ENCODE data around the gene WDR27.
"Not testable (repeated sequence)": the region's sequence is repeated elsewhere in the genome, so short reads cannot be mapped to it uniquely, and the experiment has no call there.

The WDR27 gene

GRCh38 chr6:169707772-169708171 is 5.9 kb upstream of the WDR27 start:
- no peak for DNase-seq

DNA sequence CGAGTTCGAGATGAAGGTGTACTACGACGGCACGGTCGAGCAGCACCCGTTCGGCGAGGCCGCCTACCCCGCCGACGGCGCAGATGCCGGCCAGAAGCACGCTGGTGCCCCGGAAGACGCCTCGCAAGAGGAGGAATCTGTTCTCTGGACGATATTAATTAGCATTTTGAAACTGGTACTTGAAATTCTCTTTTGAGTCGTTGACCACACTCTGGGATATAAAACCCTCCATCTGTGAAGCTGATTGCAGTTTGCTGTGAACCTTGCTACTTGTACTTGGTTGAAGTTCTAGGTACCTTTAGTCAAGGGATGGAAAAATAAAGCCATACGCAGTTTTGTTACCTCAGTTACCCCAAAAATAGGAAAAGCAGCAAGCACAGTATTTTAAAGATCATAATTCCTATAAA is 1.0 kb upstream of the WDR27 start:
- no peak for DNase-seq

- no peak for DNase-seq
Measured at GRCh38 chr6:169701311-169701953, 397 bp downstream of the WDR27 start.

DNA sequence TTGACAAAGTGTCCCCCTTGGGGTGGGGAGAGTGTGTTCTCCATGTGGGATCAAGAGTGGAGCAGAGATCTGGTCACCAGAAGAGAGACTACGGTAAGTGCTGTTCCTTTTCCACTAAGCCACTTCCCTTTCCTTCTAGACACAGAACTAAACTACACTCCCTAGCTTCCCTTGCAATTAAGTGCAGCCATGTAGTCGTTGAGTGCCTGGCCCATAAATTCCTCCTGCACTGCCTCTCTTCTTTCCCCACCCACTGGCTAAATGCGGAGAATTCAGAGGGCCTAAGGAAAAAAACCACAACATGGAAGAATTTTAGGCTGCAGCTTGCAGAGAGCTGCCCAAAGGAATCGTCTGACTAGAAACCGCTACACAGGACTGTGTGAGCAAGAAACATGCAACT is 1.5 kb downstream of the WDR27 start:
- DNase-seq, result no peak

GRCh38 chr6:169697115-169697514 is 4.7 kb downstream of the WDR27 start:
- not testable (repeated sequence) for DNase-seq

DNA sequence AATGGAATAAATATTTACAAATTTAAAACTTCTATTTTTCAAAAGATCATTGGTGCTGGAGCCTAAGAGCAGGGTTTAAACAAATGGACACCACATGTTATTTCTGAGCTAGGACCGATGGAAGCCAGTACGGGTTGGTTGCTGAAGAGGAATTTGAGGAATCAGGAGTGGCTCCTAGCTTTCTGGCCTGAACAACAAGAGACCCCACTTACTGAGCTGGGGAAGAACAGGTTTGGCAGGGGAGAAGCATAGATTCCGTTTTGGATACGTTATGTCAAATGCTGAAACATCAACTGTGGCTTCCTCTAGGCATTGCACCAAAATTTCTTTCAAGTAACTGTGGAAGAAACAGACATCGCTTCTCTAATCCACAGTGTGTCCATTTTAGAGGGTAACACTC is 6.7 kb downstream of the WDR27 start:
- no peak for DNase-seq

- no peak for DNase-seq
Measured at GRCh38 chr6:169692516-169692915, 9.3 kb downstream of the WDR27 start.

DNA sequence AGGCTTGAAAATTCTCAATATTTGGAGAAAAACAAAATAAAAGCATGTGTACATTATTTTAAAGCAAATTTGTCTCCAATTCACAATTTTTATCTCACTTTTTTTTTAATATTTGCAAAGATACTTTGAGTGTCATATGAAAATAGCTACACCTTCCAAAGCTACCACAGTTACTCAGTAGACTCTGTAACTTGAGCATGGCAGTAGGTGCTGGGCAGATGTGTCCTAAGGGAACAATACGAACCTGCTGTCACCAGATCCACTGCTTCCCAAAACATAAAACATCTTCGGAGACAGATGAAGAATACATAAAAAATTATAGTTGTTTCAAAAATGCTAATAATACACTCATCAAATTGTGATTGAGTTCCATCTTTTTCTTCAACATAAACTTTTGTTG is 10.6 kb downstream of the WDR27 start:
- DNase-seq, result no peak

DNA sequence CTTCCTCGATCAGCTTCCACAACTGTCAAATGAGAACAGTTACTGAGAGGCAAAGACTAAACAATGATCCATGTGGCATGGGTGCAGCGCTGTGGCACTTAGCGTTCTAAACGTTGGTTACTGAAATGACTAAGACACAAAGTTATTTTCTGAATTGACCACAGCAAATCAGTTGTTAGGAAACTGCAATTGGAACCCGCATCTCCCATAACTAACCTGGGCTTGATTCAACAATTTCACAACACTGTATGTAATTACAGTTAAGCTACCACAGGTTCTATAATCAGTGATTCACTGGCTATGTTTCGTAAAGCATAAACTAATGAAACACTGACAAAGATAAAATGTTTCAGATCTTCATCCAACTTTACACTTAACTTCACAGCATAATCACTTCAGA is 12.5 kb downstream of the WDR27 start:
- no peak for DNase-seq

DNA sequence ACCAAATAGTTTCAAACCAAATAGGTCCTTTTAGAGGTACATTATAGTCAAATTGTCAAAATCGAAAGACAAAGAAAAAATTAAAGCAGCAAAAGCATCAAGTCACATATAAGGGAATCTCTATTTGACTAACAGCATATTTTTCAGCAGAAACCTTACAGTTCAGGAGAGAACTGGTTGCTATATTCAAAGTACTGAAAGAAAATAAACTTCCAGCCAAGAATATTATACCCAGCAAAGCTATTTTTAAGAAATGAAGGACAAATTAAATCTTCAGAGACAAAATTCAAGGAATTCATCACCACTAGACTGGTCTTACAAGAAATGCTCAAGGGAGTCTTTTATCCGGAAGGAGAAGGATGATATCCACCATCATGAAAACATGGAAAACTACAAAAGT is 16.0 kb downstream of the WDR27 start:
- DNase-seq, result no peak

DNA sequence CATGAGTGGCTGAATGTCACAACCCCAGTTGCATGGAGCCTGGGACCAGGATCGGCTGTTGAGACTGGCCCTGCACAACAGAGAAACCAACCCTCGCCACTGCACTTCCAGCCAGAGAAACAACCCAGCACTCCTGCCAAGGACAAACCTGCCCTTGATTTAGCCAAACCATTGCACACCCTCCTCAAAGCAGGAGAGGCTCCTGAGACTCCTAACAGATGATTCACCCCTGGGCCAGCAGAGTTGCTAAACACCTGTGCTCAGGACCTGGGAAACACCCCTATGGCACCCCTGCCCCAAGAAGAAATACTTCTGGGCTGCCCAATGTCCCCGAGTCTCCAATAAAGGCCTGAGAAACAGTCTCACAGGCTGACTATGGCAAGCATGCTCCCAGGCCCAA is 17.8 kb downstream of the WDR27 start:
- no peak for DNase-seq

DNA sequence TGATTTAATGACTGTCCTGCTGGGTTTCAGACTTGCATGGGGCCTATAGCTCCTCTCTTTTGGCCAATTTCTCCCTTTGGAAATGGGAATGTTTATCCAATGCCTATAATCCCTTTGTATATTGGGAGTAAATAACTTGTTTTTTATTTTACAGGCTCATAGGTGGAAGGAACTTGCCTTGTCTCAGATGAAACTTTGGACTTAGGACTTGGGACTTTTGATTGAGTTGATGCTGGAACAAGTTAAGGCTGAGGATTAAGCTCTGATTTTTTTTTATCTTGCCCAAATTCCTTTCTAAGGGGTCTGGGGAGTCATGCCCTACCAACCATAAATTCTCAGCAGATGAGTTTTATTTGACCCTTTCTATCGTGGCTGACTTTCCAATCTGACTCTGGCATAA is 23.5 kb downstream of the WDR27 start:
- no peak for DNase-seq

- DNase-seq, result no peak
Measured at GRCh38 chr6:169677096-169677495, 24.7 kb downstream of the WDR27 start.

- no peak for DNase-seq
Measured at GRCh38 chr6:169675011-169675410, 26.8 kb downstream of the WDR27 start.

GRCh38 chr6:169671563-169671962 is 30.3 kb downstream of the WDR27 start:
- no peak for DNase-seq

DNA sequence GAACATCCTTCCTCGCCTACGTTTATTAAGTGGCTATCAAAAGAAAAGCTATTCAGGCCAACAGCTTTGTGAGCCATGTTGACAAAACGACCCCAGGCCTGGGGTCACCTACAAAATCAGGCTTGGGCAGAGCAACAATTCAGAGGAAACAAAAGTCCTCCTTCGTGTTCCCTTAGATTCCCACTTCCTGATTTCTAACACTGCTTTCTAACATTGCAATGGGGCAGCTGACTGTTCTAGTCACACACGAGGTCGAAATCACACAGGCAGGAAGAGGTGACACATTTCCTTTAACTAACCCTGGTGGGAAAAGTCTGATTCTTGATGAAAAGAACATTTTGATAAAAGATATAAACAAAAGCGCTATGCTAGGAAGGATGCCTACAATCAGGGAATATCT is 31.9 kb downstream of the WDR27 start:
- no peak for DNase-seq

DNA sequence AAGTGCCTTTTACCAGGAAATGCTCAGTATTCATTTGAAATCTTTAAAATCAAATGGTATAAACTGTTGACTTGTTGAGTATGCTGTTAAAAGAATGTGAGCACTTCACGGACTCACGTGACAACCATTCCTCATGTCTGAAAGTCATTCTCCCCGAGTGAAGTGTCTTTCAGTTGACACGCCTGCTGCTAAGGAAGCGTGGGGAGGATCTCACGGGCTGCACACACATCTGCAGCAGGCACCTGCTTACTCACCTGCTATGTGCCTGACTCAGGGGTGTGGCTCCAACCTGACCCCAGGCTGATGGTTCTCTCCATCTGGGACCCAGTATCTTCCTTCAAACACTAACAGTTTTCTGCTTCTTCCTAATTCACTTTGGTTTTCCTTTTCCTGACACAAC is 32.7 kb downstream of the WDR27 start:
- no peak for DNase-seq

DNA sequence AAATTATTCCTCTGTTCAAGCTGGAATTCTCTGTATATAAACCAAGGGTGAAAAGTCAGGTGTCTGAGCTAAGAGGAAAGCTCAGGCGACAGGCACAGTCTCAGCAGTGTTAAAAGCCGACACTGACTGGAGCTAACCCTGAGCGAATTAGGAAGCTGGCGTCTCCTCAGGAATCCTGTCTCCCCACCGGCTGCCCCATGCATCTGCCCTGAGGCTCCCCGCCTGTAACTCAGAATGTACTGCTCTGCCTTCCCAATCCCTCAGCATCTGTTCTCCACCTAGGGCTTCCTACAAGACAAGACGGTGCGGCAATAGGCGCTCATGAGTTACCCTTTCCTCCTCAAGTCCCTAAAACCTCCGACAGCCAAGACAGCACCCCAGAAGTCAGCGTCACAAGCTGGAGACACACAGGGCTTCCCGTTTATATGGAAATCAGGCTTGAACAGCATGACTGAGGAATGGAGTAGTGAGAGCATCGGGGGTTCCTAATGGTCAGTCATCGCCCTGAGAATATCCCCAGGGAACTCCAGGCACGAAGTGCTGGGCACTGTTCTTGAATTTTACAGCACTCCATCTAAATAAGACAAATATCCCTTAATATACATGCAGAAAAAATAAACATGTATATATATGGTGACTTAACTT is 33.5 kb downstream of the WDR27 start:
- DNase-seq, result no peak

DNA sequence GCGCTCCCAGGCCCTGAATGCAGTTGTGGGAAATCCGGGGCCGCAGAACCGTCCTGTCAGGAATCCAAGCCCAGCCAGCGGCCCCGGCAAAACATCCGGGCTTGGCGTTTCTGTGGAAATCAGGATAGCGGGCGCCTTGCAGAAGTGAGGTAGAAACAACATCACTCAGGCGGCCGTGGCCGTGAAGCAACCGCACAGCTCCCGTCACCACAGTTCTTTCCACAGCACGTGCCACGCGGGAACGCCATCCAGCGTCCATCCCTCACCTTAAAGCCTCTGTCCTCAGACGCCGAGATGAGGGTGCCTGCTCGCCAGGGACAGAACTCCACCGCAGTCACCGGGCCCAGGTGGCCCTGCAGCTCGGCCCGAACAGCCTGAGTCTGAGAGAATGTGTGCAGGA is 34.1 kb downstream of the WDR27 start:
- no peak for DNase-seq

GRCh38 chr6:169666441-169666840 is 35.4 kb downstream of the WDR27 start:
- no peak for DNase-seq

- no peak for DNase-seq
Measured at GRCh38 chr6:169665289-169665688, 36.5 kb downstream of the WDR27 start.

DNA sequence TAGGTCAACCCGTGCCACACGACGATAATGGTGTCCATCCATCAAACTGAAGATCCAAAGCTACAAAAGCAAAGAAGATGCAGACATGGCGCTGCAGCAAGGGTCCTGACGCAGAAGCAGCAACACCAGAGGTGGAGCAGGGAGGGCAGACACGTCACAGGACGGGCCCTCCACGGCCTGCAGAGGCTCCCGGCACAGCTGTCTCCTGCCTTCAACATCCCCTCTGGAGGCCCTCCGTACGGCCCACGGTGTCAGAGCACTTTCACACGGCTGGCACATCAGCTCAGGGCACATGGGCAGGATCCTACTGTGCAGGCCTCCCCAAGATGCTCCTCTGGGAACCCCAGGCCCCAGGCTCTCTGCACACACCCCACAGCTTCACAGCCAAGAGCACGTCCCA is 37.6 kb downstream of the WDR27 start:
- DNase-seq, result no peak

GRCh38 chr6:169663468-169663867 is 38.4 kb downstream of the WDR27 start:
- no peak for DNase-seq

GRCh38 chr6:169661391-169661756 is 40.5 kb downstream of the WDR27 start:
- no peak for DNase-seq

DNA sequence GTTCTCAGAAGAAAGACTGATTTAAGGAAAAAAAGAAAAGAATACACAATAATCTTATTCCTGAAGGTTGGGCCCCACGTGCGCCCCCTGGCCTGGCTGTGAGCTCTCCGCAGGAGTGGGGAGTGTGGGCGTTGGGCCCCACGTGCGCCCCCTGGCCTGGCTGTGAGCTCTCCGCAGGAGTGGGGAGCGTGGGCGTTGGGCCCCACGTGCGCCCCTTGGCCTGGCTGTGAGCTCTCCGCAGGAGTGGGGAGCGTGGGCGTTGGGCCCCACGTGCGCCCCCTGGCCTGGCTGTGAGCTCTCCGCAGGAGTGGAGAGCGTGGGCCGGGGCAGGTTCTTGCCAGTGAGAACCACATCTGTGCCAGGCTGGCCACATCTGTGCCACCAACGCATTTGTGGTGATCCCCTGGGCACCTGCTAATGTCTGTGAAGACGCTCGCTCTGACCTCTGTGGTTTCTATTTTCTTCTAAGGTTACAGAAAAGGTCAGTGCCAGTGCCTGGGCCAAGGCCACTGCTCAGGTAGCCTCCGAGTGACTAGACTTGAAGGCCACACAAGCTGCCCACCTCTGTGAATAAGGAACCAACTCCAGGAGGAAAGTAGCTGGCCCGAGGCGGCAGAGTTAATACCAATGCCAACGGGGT is 41.0 kb downstream of the WDR27 start:
- DNase-seq, result no peak

Data from activated naive CD4-positive, alpha-beta T cell (primary cell).